Ovary (tissue), 3 donors: ENCODE data around the gene ISLR2.

ENCODE experiments used
- CTCF ChIP-seq, 3 donors: fragments of 450-650 bp in 2 of 3; fragments of 200-600 bp in 1 of 3; IDR thresholded peaks; one replicate each; pipeline versions ENCODE4 v1.5.1 to v1.8.0; 2016 to 2022; ENCODE audit warnings: antibody characterized with exemption in 3 of 3, mild to moderate bottlenecking in 1 of 3
- POLR2A ChIP-seq: fragments of 450-650 bp; IDR thresholded peaks from one replicate; pipeline ENCODE4 v1.6.1; 2017; ENCODE audit warnings: antibody characterized with exemption, mild to moderate bottlenecking, moderate library complexity
- donor health status: DM: no; HTN: no; CAD: no.

GRCh38 chr15:74179983-74180880 lies 49.8 kb downstream of the ISLR2 start:
- TF ChIP-seq POLR2A (no peak), CTCF (IDR thresholded peaks at IDR 0.05) (no peak)
